GM12875 (cell line): ENCODE data around the gene BCAP31.

ENCODE experiments used
- H3K4me3 ChIP-seq: one replicate; pipeline ENCODE4 v1.5.1; 2011; ENCODE audit warnings: low read depth, low read length, control low read depth
- TF ChIP-seq, protein P1 (sequence below): IDR thresholded peaks from 2 replicates; pipeline ENCODE4 v1.5.1; 2011; ENCODE audit warnings: low read depth, mild to moderate bottlenecking, control low read depth, inconsistent platforms, low read length, moderate library complexity, borderline replicate concordance; ENCODE audit not compliant: insufficient read depth

BCAP31 gene

DNA sequence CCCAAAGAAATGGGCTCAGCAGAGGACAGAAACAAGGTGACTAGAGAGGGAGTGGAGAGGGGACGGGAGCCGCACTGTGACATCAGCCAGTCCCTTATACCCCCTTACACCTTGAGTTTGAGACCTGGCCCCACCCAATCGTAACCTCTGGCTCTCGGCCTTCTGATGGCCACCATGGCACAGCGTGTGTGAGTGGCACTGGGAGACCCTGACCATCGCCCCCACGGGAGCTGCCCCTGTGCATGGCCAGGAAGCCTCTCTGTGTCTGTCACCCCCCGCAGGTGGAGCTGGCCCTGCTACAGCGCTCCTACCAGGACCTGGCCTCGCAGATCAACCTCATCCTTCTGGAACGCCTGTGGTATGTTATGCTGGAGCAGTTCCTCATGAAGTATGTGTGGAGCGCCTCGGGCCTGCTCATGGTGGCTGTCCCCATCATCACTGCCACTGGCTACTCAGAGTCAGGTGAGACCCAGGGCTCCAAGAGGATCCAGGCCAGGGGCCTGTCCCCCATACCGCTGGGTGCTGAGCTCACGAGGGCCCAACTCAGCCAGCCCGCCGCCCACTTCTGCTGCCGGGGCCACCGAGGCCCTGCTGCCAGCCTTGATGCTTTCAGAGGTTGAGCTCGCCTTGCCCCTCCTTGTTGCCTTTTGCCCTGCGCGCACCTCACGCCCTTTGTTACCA, 4.9 kb upstream of the BCAP31 start:
- H3K4me3 ChIP-seq: no peak overlapping the region
- TF ChIP-seq, protein P1, sequence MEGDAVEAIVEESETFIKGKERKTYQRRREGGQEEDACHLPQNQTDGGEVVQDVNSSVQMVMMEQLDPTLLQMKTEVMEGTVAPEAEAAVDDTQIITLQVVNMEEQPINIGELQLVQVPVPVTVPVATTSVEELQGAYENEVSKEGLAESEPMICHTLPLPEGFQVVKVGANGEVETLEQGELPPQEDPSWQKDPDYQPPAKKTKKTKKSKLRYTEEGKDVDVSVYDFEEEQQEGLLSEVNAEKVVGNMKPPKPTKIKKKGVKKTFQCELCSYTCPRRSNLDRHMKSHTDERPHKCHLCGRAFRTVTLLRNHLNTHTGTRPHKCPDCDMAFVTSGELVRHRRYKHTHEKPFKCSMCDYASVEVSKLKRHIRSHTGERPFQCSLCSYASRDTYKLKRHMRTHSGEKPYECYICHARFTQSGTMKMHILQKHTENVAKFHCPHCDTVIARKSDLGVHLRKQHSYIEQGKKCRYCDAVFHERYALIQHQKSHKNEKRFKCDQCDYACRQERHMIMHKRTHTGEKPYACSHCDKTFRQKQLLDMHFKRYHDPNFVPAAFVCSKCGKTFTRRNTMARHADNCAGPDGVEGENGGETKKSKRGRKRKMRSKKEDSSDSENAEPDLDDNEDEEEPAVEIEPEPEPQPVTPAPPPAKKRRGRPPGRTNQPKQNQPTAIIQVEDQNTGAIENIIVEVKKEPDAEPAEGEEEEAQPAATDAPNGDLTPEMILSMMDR: no peak

DNA sequence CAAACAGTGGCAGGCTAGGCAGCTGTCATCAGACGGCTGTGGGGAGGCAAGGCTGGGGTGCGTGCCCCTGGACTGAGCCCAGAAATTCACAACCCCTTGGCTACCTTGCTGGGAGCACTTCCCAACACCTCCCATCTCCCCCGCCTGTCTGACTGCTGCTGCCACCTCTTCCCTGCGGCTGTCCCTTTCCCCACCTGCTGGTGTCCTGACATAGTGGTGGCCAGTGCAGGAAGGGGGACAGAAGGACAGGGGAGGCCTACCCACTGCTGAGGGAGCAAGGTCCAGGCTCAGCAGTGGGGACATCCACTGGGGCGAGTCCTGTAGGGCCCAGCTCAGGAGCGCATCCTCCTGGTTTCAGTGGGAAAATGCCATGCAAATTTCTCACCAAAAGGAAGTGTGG, 3.9 kb upstream of the BCAP31 start:
- TF ChIP-seq, protein P1: no peak
- H3K4me3 ChIP-seq: no peak overlapping the region

DNA sequence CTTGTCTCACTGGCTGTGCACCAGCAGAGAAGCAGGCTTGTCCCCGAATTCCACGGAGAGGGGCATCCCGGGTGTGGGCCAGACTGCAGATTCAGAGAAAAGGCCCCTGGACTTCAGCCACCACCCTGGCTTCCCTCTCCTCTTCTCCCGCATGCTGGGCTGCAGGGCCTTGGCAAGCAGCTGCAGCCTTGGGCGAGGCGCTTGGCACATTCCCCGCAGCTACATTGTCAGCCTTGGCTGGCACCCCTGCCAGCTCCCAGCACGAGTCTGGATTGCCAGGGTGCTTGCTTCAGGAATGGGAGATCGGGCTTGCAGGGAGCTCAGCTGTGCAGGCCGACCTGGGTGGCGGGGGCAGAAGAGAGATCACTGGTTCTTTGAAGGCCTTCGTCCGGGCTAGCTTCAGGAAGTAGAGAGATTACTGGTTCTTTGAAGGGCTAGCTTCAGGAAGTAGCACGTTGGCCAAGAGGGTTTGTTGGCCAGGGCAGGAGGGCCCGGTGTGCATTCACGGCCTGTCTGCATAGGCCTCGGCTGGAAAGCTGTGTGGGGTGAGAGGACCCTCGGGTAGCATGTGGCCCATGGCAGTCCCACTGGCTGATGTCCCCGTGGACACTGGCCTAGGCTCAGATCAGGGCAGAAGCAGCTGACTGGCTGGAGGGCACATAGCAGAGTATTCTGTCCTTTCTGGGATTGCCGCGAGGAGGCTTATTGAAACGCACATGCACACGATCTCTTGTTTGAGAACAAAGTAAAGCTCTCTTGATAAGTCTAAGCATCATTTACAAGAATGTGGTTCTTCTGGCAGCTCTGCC, 3.1 kb upstream of the BCAP31 start:
- H3K4me3 ChIP-seq: no peak overlapping the region
- TF ChIP-seq, protein P1: no peak

DNA sequence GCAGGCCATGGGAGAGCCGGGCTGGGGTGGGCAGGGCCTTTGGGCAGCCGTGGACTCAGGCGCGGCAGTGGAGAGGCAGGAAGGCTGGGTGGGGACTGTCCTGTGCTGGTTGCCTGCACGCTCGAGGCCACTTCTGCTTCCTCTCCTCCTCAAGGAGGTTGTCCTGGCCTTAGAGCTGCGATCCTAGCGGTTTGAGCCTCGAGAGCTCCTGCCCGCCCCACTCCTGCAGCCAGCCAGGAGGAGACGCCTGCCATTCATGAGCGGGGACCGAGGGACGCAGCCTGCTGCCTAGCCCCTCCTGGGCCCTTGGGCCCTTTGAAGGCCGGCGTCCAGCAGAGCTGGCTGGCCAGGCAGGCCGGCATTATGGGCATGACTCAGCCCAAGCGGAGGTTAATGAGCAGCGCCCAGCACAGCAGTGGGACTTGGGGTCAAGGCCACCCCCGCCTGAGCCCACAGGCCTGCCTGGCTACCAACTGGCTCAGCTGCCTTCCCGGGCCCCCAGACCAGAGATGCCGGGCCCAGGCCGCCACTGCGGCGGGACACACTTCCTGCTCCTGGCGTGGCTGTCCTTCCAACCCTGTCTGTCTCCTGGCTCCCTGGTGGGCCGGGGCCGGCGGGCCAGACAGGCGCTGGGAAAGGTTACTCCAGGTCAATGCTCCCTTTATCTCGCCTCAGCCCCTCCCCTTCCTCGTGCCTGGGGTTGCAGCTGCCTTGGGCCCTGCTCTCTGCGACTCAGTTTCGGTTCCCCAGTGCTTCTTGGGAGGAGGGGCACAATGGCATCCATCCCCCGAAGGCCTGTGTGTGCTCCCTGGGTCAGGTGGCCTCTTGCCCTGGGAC, 2.3 kb upstream of the BCAP31 start:
- peak overlapping the region; percentile 27 for H3K4me3 ChIP-seq

DNA sequence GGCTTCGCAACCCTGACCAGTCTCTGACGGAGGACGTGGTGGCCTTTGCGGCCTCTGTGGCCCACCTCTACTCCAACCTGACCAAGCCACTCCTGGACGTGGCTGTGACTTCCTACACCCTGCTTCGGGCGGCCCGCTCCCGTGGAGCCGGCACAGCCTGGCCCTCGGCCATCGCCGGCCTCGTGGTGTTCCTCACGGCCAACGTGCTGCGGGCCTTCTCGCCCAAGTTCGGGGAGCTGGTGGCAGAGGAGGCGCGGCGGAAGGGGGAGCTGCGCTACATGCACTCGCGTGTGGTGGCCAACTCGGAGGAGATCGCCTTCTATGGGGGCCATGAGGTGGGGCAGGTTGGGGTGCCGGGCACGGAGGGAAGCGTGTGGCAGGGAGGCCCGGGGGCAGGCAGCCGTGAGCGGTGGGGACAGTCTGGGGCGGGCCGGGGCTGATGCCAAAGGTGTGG, 1.7 kb upstream of the BCAP31 start:
- TF ChIP-seq, protein P1: no peak
- no peak overlapping the region for H3K4me3 ChIP-seq

More for the DNA sequence above, 2.3 kb upstream of the BCAP31 start:
- TF ChIP-seq, protein P1: no peak

DNA sequence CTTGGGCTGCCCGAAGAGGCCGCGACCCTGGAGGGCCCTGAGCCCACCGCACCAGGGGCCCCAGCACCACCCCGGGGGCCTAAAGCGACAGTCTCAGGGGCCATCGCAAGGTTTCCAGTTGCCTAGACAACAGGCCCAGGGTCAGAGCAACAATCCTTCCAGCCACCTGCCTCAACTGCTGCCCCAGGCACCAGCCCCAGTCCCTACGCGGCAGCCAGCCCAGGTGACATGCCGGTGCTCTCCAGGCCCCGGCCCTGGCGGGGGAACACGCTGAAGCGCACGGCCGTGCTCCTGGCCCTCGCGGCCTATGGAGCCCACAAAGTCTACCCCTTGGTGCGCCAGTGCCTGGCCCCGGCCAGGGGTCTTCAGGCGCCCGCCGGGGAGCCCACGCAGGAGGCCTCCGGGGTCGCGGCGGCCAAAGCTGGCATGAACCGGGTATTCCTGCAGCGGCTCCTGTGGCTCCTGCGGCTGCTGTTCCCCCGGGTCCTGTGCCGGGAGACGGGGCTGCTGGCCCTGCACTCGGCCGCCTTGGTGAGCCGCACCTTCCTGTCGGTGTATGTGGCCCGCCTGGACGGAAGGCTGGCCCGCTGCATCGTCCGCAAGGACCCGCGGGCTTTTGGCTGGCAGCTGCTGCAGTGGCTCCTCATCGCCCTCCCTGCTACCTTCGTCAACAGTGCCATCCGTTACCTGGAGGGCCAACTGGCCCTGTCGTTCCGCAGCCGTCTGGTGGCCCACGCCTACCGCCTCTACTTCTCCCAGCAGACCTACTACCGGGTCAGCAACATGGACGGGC, 1.0 kb upstream of the BCAP31 start:
- H3K4me3 ChIP-seq: peak overlapping the region; percentile 52
- TF ChIP-seq, protein P1: no peak
